Endodermal cell (in vitro differentiated cells): Measurements from ENCODE around the gene COPS7B. TPM values are rescaled to one million over a fixed set of nuclear protein-coding genes. Genes with fewer than 3 reads are reported as not detected.

Experiments
- DNase-seq: peaks from one replicate; pipeline ENCODE4 v3.0.0-alpha.2; 2017
- H3K27ac ChIP-seq: 2 replicates; pipeline ENCODE4 v1.5.1; 2013; ENCODE audit warnings: mild to moderate bottlenecking, low read depth, low read length, moderate library complexity
- H3K27me3 ChIP-seq: 2 replicates; pipeline ENCODE4 v1.6.1; 2013; ENCODE audit warnings: mild to moderate bottlenecking, low read length, moderate library complexity; ENCODE audit not compliant: insufficient read depth, control insufficient read depth, poor library complexity, severe bottlenecking
- H3K36me3 ChIP-seq: 2 replicates; pipeline ENCODE4 v1.7.0; 2013; ENCODE audit warnings: mild to moderate bottlenecking, low read length, moderate library complexity; ENCODE audit not compliant: control insufficient read depth, insufficient read depth
- H3K4me1 ChIP-seq: one replicate; pipeline ENCODE4 v1.7.0; 2013; ENCODE audit warnings: low read length; ENCODE audit not compliant: control insufficient read depth, insufficient read depth
- H3K4me3 ChIP-seq: 2 replicates; pipeline ENCODE4 v1.5.1; 2013; ENCODE audit warnings: mild to moderate bottlenecking, low read length, moderate library complexity
- H3K9ac ChIP-seq: 2 replicates; pipeline ENCODE4 v1.6.1; 2013; ENCODE audit warnings: mild to moderate bottlenecking, low read length, moderate library complexity; ENCODE audit not compliant: poor library complexity, severe bottlenecking; ENCODE audit errors: extremely low read depth
- H3K9me3 ChIP-seq: 2 replicates; pipeline ENCODE4 v1.6.1; 2013; ENCODE audit warnings: mild to moderate bottlenecking, low read length, moderate library complexity; ENCODE audit not compliant: control insufficient read depth
- H3K27ac Mint-ChIP-seq: 2 replicates; pipeline ENCODE4 v1.8.0; 2020; ENCODE audit warnings: mixed read lengths
- H3K27me3 Mint-ChIP-seq: 2 replicates; pipeline ENCODE4 v1.8.0; 2021; ENCODE audit warnings: mild to moderate bottlenecking, mixed read lengths; ENCODE audit not compliant: insufficient read depth
- H3K36me3 Mint-ChIP-seq: 2 replicates; pipeline ENCODE4 v1.8.0; 2020; ENCODE audit warnings: low read depth, mixed read lengths
- H3K4me1 Mint-ChIP-seq: 2 replicates; pipeline ENCODE4 v1.8.0; 2020; ENCODE audit warnings: mixed read lengths
- H3K4me3 Mint-ChIP-seq: 2 replicates; pipeline ENCODE4 v1.8.0; 2020; ENCODE audit warnings: mild to moderate bottlenecking, moderate library complexity, mixed read lengths
- H3K9me3 Mint-ChIP-seq: 2 replicates; pipeline ENCODE4 v1.8.0; 2020; ENCODE audit warnings: mild to moderate bottlenecking, mixed read lengths
- WGBS, 2 experiments: methylation state at CpG; one replicate each; pipeline versions ENCODE4 v1.1.5 to v1.1.7; 2013; ENCODE audit warnings: missing lambda C conversion rate in 2 of 2, mixed read lengths in 1 of 2; ENCODE audit not compliant: insufficient coverage in 1 of 2, insufficient read length in 1 of 2; 5-methylcytosine and 5-hydroxymethylcytosine counted together
- total RNA-seq, 2 donors: library from RNA; stranded (reverse); fragmentation: NEBNext Ultra II Directional in 1 of 2; extraction: Animal tissue kit (Norgen Biotek cat#: 25700) in 1 of 2; gene quantifications; 2 replicates in 1 of 2; 3 replicates in 1 of 2; pipeline ENCODE4 v1.2.1, GENCODE V29; 2021
- TF ChIP-seq, protein P1 (sequence below): fragments of 200-600 bp; sonication (generic); conservative IDR thresholded peaks from 2 replicates; pipeline ENCODE4 v1.5.0; 2021; ENCODE audit warnings: antibody characterized with exemption, mild to moderate bottlenecking

The COPS7B gene
- total RNA-seq, 2 donors from 2014 or later: 55.0 to 67.1 TPM

DNA sequence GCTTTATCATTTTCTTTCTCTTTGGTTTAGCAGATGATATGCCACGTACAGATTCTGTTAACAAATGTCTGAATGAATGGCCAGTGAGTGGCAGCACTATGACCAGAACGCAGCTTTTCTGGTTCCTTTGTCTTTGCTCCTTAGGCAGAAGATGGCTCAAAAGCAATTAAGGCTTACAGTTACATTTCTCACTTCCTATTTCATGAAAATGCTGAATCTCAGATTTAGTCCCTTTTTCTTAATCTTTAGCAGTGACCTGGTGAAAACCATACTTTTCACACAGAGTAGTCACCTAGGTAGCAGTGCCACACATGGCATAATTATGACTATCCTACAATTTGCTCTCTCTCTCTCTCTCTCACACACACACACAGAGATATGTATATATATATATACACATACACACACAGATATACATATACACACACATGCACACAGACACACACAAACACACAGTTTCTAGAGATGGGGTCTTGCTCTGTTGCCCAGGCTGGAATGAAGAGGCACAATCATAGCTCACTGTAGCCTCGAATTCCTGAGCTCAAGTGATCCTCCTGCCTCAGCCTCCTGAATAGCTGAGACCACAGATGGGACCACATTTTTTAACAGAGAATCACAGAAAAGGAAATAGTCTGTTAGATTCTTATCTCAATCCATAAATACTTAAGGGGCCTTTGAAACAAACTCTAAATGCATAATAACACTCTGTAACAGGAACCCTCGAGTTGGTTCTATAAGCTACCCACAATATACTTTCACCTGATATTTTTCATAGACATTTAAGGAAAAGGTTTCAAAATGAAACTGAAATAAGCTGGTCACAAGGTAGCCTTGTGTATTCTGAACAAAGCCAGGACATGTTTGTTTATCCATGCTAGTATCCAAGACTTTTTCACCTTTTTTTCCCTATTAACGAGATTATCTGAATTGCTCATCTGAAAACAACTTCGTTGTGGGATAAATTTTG, 16.8 kb upstream of the COPS7B start:
- H3K4me3 Mint-ChIP-seq: no peak overlapping the region
- H3K4me1 Mint-ChIP-seq: peaks cover 3% of the 10 kb centered on the region
- H3K4me1 ChIP-seq: no peaks in the 10 kb centered on the region
- no peaks in the 10 kb centered on the region for H3K36me3 Mint-ChIP-seq
- H3K27ac Mint-ChIP-seq: no peak overlapping the region
- H3K9me3 Mint-ChIP-seq: no peaks in the 10 kb centered on the region
- no peak overlapping the region for H3K4me3 ChIP-seq
- no peaks in the 10 kb centered on the region for H3K9me3 ChIP-seq
- 91 to 97% methylated on average over 5 to 6 of the region's 6 CpGs for WGBS, 2 experiments
- H3K27me3 ChIP-seq: no peaks in the 10 kb centered on the region
- TF ChIP-seq, protein P1, sequence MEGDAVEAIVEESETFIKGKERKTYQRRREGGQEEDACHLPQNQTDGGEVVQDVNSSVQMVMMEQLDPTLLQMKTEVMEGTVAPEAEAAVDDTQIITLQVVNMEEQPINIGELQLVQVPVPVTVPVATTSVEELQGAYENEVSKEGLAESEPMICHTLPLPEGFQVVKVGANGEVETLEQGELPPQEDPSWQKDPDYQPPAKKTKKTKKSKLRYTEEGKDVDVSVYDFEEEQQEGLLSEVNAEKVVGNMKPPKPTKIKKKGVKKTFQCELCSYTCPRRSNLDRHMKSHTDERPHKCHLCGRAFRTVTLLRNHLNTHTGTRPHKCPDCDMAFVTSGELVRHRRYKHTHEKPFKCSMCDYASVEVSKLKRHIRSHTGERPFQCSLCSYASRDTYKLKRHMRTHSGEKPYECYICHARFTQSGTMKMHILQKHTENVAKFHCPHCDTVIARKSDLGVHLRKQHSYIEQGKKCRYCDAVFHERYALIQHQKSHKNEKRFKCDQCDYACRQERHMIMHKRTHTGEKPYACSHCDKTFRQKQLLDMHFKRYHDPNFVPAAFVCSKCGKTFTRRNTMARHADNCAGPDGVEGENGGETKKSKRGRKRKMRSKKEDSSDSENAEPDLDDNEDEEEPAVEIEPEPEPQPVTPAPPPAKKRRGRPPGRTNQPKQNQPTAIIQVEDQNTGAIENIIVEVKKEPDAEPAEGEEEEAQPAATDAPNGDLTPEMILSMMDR: no peak
- H3K27me3 Mint-ChIP-seq: peaks cover 3% of the 10 kb centered on the region
- H3K9ac ChIP-seq: no peak overlapping the region
- H3K36me3 ChIP-seq: no peaks in the 10 kb centered on the region
- DNase-seq: no peak
- H3K27ac ChIP-seq: no peak overlapping the region

DNA sequence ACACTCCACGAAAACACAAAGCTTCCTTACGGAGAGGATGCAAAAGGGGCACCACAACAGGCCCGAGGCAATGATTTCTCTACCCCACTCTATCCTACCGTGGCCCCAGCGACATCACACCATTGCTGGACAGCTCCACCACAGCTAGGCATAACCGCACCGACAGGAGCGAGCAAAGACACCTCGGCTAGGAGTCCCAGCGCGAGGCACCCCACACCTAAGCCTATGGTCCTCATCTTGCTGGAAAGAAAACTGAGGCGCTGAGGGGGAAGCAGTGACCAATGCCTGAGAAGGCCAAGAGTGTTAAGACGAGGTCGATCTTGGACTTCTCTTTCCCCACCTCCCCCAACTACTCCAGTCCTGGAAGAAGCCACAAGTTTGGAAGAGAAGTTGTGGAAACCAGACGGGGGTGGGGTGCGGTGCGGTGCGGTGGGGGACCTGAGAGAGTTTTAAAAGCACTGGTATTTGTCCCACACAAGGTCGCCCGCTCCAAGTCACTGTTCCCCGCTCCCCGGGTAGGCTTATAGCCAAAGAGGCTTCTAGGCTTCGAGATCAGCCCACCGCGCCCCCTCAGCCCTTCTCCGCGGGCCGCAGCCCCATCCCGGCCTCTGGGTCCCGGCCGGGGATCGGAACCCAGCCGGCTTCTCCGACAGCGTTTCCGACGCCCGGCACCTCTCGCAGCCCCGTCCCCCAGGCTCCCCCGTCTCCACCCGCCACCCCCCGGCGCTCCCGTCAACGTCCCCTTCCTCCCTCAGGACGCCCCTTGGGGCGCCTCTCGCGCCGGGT, 5.9 kb upstream of the COPS7B start:
- Mint-ChIP-seq H3K4me1 (peaks cover 14% of the 10 kb centered on the region), H3K27ac (no peak overlapping the region), H3K27me3 (peaks cover 4% of the 10 kb centered on the region), H3K4me3 (peak overlapping the region; percentile 88), H3K36me3 (no peaks in the 10 kb centered on the region), H3K9me3 (no peaks in the 10 kb centered on the region)
- Histone ChIP-seq H3K27me3 (no peaks in the 10 kb centered on the region), H3K9ac (no peak overlapping the region), H3K36me3 (no peaks in the 10 kb centered on the region), H3K4me1 (no peaks in the 10 kb centered on the region), H3K27ac (no peak overlapping the region), H3K4me3 (peak overlapping the region; percentile 90), H3K9me3 (no peaks in the 10 kb centered on the region)
- 3 to 4% methylated on average over 17 to 51 of the region's 51 CpGs for WGBS, 2 experiments
- peak; percentile 84 for DNase-seq
- TF ChIP-seq, protein P1: peak; percentile 20

DNA sequence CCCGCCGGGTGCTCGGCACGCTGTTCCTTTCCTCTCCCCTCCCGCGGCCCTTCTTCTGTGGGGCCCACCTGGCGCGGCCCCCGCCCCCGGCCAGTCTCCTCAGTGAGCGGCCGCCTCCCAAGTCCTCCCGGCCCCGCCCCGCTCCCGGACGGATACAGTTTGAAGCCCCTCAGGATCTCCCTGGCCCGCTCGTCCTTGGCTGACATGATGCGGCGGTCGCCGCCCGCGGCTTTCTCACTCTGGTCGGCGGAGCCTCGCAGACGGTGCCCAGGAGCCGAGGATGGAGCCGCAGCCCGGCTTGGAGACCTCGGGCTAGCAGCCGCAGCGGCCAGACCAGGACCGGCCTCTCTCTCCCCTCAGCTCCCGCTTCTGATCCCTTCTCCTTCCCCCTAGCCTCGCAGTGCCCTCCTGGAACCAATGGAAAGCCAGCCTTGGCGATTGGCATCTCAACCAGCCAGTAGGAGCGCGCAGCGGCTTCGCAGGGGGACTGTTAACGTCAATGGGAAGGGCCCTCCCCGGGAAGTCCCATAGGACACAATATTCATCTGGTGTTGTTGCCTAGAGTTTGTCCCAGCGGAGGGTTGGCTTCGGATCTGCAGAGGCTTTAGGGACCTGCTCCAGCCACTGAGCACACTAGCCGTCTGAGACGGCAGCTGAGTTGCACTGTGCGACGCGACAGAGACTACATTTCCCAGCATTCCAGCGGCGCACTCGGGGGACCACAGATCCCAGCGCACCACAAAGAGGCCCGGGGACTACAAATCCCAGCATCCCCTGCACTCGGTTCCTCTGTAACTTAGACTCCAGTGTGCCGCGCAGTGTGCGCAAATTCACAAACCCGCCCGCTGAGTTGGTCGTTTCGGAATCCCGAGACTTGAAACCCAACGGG, 5.1 kb upstream of the COPS7B start, which contains the start of gene PDE6D:
PDE6D (minus strand) TSS at position 374 of the 889 bp plus-strand sequence; CDS start at position 206, 168 bp downstream.
- H3K27me3 Mint-ChIP-seq: peaks cover 4% of the 10 kb centered on the region
- H3K4me3 Mint-ChIP-seq: peak within 1 kb of the TSS; percentile 88
- TF ChIP-seq, protein P1: no peak
- H3K9me3 Mint-ChIP-seq: no peaks in the 10 kb centered on the region
- H3K9me3 ChIP-seq: no peaks in the 10 kb centered on the region
- no peak within 1 kb of the TSS for H3K27ac ChIP-seq
- H3K27ac Mint-ChIP-seq: peak within 1 kb of the TSS; percentile 93
- H3K36me3 ChIP-seq: no peaks in the 10 kb centered on the region
- H3K36me3 Mint-ChIP-seq: no peaks in the 10 kb centered on the region
- peak within 1 kb of the TSS; percentile 43 for H3K9ac ChIP-seq
- no peaks in the 10 kb centered on the region for H3K27me3 ChIP-seq
- WGBS, 2 experiments: 0% methylated on average over 13 to 67 of the region's 67 CpGs
- peaks cover 22% of the 10 kb centered on the region for H3K4me1 Mint-ChIP-seq
- H3K4me1 ChIP-seq: no peaks in the 10 kb centered on the region
- H3K4me3 ChIP-seq: peak within 1 kb of the TSS; percentile 90
- DNase-seq: peak; percentile 100
